GM12875 (cell line): ENCODE results near the gene SLC35C1.

Experiments
- H3K4me3 ChIP-seq: one replicate; pipeline ENCODE4 v1.5.1; 2011; ENCODE audit warnings: low read depth, low read length, control low read depth
- CTCF ChIP-seq: IDR thresholded peaks from 2 replicates; pipeline ENCODE4 v1.5.1; 2011; ENCODE audit warnings: low read depth, mild to moderate bottlenecking, control low read depth, inconsistent platforms, low read length, moderate library complexity, borderline replicate concordance; ENCODE audit not compliant: insufficient read depth

SLC35C1 gene

GRCh38 chr11:45855308-45855707 lies 50.4 kb downstream of the SLC35C1 start:
- no peak for TF ChIP-seq CTCF
- no peak overlapping the region for H3K4me3 ChIP-seq

DNA sequence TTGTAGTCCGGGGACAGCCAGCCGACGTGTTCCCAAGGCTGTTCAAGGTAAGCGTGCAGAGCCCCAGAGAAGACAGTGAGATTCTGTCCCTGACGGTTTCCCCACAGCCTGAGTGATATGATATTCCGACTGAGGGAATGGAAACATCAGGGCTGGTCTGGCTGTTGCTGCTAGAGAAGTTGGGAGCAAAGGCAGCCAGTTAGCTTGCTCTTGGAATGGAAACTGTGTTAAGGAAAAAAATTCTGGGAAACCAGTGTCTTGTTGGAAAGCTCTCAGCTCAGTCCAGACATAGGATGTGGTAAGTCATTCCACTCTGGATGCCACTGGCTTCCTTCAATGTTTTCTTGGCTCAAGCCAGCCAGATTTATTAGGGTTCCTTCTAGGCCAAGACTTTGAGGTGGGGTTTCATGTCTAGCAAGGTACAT lies 51.1 kb downstream of the SLC35C1 start:
- no peak for TF ChIP-seq CTCF
- no peak overlapping the region for H3K4me3 ChIP-seq

DNA sequence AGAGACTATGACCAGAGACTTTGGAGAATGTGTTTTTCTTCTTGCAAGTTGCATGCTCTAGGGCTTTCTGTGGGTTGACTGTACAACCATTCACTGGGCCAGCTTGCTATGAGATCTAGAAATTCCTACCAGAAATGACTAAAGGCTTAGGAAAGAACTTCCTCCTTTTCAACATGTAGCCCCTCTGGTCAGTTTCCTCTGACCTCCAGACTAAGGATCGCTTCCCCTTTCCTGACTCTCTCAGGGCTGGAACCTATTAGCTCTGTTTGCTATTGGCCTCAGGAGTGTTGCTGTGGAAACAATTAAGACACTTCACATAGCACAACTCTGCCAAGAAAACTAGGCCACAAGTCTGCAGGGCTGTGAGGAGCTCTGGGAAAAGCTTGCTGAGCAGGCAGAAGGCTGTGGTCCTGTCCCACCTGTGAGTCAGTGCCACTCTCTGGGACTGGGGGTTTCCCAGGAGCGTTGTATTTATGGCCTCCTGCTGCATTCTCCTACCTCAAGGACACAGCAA lies 53.1 kb downstream of the SLC35C1 start:
- H3K4me3 ChIP-seq = no peak overlapping the region
- TF ChIP-seq CTCF = no peak

DNA sequence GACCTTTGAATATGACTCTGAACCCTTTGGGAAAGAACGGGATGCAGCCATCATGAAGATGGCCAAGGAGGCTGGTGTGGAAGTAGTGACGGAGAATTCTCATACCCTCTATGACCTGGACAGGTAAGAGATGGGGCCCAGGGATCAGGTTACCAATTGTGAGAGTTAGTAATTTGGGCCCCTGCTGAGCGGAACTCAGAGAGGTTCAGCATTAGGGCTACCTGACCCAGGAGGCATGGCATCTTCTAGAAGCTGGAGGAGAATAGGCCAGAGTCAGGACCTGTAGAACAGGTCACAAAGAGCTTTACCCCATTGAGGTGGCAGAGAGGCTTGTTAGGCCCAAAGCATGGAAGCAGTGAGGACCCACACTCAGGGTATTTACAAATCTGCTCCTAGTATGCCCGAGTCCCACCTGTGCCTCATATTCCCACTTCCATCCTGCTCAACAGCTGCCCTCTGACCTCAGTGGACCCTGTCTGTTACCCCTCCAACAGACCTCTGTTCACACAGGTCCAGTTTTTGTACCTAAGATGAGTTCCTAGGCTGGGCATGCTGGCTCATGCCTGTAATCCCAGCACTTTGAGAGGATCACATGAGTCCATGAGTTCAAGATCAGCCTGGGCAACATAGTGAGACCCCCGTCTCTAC lies 53.9 kb downstream of the SLC35C1 start:
- no peak overlapping the region for H3K4me3 ChIP-seq
- TF ChIP-seq CTCF = no peak

GRCh38 chr11:45859661-45860140 lies 54.8 kb downstream of the SLC35C1 start:
- TF ChIP-seq CTCF = no peak
- H3K4me3 ChIP-seq = no peak overlapping the region

DNA sequence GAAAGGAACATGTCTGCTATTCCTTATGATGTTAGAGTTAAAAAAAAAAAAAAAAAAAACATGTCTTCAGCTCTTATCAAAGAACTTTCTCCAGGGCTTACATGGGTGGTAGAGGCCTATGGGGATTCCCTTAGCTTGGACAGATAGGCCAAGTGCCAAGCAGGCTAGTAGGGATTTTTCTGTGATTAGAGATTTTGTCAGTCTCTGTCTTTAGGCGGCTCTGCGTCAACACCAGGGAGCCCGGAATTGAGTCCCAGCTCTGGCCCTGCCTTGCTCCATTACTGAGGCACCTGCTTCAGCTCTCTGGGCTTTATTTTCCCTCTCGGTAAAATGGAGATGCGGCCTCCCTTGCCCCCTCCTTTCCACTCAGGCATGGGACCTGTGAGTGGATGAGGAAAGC lies 55.4 kb downstream of the SLC35C1 start:
- no peak overlapping the region for H3K4me3 ChIP-seq
- no peak for TF ChIP-seq CTCF
